H1 (cell line): ENCODE results near the gene MGST2. TPM values are rescaled to one million over a fixed set of nuclear protein-coding genes. Genes with fewer than 3 reads are reported as not detected.

Source experiments
- CBX5 ChIP-seq: fragments of 300-800, 300-1000 bp; sonication (generic); IDR thresholded peaks from 2 replicates; pipeline ENCODE4 v1.7.1; 2016; ENCODE audit warnings: antibody characterized with exemption, low read length, low read depth
- CHD1 ChIP-seq: IDR thresholded peaks from 2 replicates; pipeline ENCODE4 v1.6.1; 2012; ENCODE audit warnings: low read depth, low read length, improper control_type of control experiment
- CREB1 ChIP-seq: IDR thresholded peaks from 2 replicates; pipeline ENCODE4 v1.6.1; 2012; ENCODE audit warnings: inconsistent platforms
- SIN3A ChIP-seq, 2 experiments: IDR thresholded peaks in 1 of 2; conservative IDR thresholded peaks in 1 of 2; 2 replicates each; pipeline ENCODE4 v1.6.1; 2011 to 2012; ENCODE audit warnings: low read length in 2 of 2, improper control_type of control experiment in 1 of 2, low read depth in 1 of 2, mild to moderate bottlenecking in 1 of 2
- SP1 ChIP-seq: IDR thresholded peaks from 2 replicates; pipeline ENCODE4 v1.6.1; 2011; ENCODE audit warnings: low read depth, low read length
- polyA plus RNA-seq, 7 experiments: library from polyadenylated mRNA; depleted of rRNA in 3 of 7; stranded (reverse) in 5 of 7; unstranded in 2 of 7; fragments of >200 nt in 5 of 7; fragments of 200-250 nt in 2 of 7; gene quantifications; 1 replicate in 5 of 7; 2 replicates in 1 of 7; 4 replicates in 1 of 7; pipeline versions ENCODE4 v1.2.1 to v1.2.3, GENCODE V29; 2011 to 2013; ENCODE audit warnings: missing spikeins in 2 of 7, mixed read lengths in 2 of 7
- total RNA-seq: library from RNA; stranded (reverse); fragmentation: NEBNext Ultra II Directional; extraction: Animal tissue kit (Norgen Biotek cat#: 25700); gene quantifications from 2 replicates; pipeline ENCODE4 v1.2.1, GENCODE V29; 2021

MGST2 gene
- total and polyA plus RNA-seq, 2 of the 8 experiments (the other 6 are each of a cell fraction or from before 2014, with no cell fraction given) = 8.0 to 13.6 TPM

GRCh38 chr4:139633661-139634060, 32.0 kb upstream of the MGST2 start (continued):
- TF ChIP-seq CBX5 (no peak), CHD1 (no peak), SIN3A (conservative IDR thresholded peaks at IDR 0.05 in 1 of 2, IDR thresholded peaks at IDR 0.05 in 1 of 2; ENCODE audit: low read depth in 1 of 2, low read length in 2 of 2) (no peak), CREB1 (no peak), SP1 (0 out of 2 replicates have a peak, but pooled peaks have one; percentile 28)
